ENCODE results near the gene PPP5C. TPM values are rescaled to one million over a fixed set of nuclear protein-coding genes. Genes with fewer than 3 reads are reported as not detected.
A peak's percentile ranks its signal among the peaks of the same experiment; 100 is the strongest.

PPP5C gene
- total RNA-seq, 1 donor from 2014 or later = 86.4 TPM

GRCh38 chr19:46303322-46303690 lies 43.6 kb upstream of the PPP5C start:
- Mint-ChIP-seq H3K9me3 (peaks cover 13% of the 10 kb centered on the region), H3K4me1 (peaks cover 48% of the 10 kb centered on the region)

GRCh38 chr19:46303691-46304397 lies 43.0 kb upstream of the PPP5C start:
- DNase-seq (ENCODE audit: low spot score in 2 of 2, unreplicated experiment in 2 of 2) = peak; percentile 69 to 73
- Mint-ChIP-seq H3K27ac (peak overlapping the region; percentile 96), H3K9me3 (peaks cover 13% of the 10 kb centered on the region), H3K27me3 (ENCODE audit: low read depth) (no peaks in the 10 kb centered on the region), H3K36me3 (peaks cover 39% of the 10 kb centered on the region), H3K4me3 (peak overlapping the region; percentile 54), H3K4me1 (peaks cover 43% of the 10 kb centered on the region)
- no peak for TF ChIP-seq CTCF (IDR thresholded peaks at IDR 0.05; ENCODE audit: unreplicated experiment)

More at GRCh38 chr19:46303322-46303690, 43.6 kb upstream of the PPP5C start:
- no peak for TF ChIP-seq CTCF (IDR thresholded peaks at IDR 0.05; ENCODE audit: unreplicated experiment)
- Mint-ChIP-seq H3K27ac (peak overlapping the region; percentile 81), H3K27me3 (ENCODE audit: low read depth) (no peaks in the 10 kb centered on the region), H3K4me3 (peak overlapping the region; percentile 54), H3K36me3 (peaks cover 39% of the 10 kb centered on the region)
- no peak for DNase-seq (ENCODE audit: low spot score in 2 of 2, unreplicated experiment in 2 of 2)

- Mint-ChIP-seq H3K27ac (no peak overlapping the region), H3K4me3 (no peak overlapping the region)
Observed at GRCh38 chr19:46306501-46306900, 40.4 kb upstream of the PPP5C start.

GRCh38 chr19:46308510-46308909 lies 38.4 kb upstream of the PPP5C start:
- peaks cover 13% of the 10 kb centered on the region for H3K9me3 Mint-ChIP-seq
- no peak overlapping the region for H3K4me3 Mint-ChIP-seq
- no peak for DNase-seq (ENCODE audit: low spot score in 2 of 2, unreplicated experiment in 2 of 2)
- H3K4me1 Mint-ChIP-seq = peaks cover 7% of the 10 kb centered on the region
- no peak overlapping the region for H3K27ac Mint-ChIP-seq
- no peak for TF ChIP-seq CTCF (IDR thresholded peaks at IDR 0.05; ENCODE audit: unreplicated experiment)
- H3K27me3 Mint-ChIP-seq (ENCODE audit: low read depth) = no peaks in the 10 kb centered on the region
- peaks cover 69% of the 10 kb centered on the region for H3K36me3 Mint-ChIP-seq

More at GRCh38 chr19:46306501-46306900, 40.4 kb upstream of the PPP5C start:
- peaks cover 13% of the 10 kb centered on the region for H3K9me3 Mint-ChIP-seq
- no peak for DNase-seq (ENCODE audit: low spot score in 2 of 2, unreplicated experiment in 2 of 2)
- TF ChIP-seq CTCF (IDR thresholded peaks at IDR 0.05; ENCODE audit: unreplicated experiment) = no peak
- H3K27me3 Mint-ChIP-seq (ENCODE audit: low read depth) = no peaks in the 10 kb centered on the region
- H3K4me1 Mint-ChIP-seq = peaks cover 18% of the 10 kb centered on the region
- peaks cover 57% of the 10 kb centered on the region for H3K36me3 Mint-ChIP-seq

- H3K27me3 Mint-ChIP-seq (ENCODE audit: low read depth) = no peaks in the 10 kb centered on the region
- no peak overlapping the region for H3K27ac Mint-ChIP-seq
- no peak overlapping the region for H3K4me3 Mint-ChIP-seq
- DNase-seq (ENCODE audit: low spot score in 2 of 2, unreplicated experiment in 2 of 2) = no peak
- H3K36me3 Mint-ChIP-seq = peaks cover 69% of the 10 kb centered on the region
- no peak for TF ChIP-seq CTCF (IDR thresholded peaks at IDR 0.05; ENCODE audit: unreplicated experiment)
- H3K9me3 Mint-ChIP-seq = peaks cover 13% of the 10 kb centered on the region
- peaks cover 3% of the 10 kb centered on the region for H3K4me1 Mint-ChIP-seq
Observed at GRCh38 chr19:46309056-46309455, 37.8 kb upstream of the PPP5C start.

All from mesothelial cell of epicardium (in vitro differentiated cells).